ENCODE results near the gene C5orf46.

DNA sequence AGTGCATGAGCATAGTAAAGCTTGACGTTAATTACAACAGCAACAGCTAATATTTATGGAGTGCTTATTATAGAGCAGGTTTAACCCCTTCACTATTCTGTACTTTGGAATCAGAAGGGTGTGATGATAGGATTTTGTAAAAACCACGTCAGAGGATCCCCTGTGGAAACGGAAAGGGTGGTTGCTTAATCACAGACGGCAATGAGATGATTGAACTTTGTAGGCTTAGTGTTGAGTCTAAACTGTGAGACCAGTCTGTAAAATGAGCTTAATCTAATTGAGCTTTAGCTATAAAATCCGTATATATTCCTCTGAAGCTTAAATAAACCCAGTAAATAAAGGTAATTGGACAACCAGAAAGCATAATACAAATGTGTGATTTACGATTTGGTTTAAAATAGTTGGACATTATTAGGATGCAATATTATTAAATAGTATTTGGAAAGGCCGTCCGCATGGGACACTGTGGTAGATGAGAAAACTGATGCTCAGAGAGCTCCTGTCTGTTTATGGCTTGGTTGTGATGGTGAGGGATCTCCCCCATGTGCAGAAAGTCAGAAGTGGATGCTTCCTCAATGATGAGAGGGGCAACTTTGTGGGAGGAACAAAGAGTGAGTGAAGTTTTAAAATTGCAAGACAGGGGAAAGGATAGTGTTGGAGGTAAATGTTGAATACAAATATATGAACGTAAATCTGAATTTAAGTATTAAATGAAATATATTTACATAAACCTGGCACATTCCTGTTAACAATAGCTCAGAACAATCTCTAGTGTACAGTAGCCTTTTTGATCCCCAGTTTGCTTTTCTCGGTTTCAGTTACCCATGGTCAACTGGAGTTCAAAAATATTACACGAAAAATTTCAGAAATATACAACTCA is 51.2 kb downstream of the C5orf46 start:
- TF ChIP-seq, protein P1, sequence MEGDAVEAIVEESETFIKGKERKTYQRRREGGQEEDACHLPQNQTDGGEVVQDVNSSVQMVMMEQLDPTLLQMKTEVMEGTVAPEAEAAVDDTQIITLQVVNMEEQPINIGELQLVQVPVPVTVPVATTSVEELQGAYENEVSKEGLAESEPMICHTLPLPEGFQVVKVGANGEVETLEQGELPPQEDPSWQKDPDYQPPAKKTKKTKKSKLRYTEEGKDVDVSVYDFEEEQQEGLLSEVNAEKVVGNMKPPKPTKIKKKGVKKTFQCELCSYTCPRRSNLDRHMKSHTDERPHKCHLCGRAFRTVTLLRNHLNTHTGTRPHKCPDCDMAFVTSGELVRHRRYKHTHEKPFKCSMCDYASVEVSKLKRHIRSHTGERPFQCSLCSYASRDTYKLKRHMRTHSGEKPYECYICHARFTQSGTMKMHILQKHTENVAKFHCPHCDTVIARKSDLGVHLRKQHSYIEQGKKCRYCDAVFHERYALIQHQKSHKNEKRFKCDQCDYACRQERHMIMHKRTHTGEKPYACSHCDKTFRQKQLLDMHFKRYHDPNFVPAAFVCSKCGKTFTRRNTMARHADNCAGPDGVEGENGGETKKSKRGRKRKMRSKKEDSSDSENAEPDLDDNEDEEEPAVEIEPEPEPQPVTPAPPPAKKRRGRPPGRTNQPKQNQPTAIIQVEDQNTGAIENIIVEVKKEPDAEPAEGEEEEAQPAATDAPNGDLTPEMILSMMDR (IDR thresholded peaks at IDR 0.05) = no peak
- no peak for TF ChIP-seq POLR2A (IDR thresholded peaks at IDR 0.05)
